ENCODE measurements around the gene PATJ.

DNA sequence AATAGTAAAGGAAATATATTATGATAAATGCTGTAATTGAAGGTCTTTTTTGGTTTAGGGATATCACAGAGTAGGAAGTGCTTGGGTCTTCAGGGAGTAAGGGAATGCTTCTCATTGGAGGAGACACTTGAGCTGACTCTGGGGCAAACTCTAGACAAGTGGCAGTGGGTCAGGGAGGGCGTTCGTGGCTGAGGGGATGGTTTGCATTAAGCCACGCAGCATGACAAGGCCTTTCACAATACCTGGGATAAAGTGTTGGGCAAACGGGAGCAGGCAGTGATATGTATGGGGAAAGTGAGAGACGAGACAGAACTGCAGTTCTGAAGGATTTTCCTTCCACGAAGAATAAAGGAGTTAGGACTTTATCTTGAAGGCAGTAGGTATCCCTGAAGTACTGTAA, 109.0 kb downstream of the PATJ start:
- TF ChIP-seq, protein P1, sequence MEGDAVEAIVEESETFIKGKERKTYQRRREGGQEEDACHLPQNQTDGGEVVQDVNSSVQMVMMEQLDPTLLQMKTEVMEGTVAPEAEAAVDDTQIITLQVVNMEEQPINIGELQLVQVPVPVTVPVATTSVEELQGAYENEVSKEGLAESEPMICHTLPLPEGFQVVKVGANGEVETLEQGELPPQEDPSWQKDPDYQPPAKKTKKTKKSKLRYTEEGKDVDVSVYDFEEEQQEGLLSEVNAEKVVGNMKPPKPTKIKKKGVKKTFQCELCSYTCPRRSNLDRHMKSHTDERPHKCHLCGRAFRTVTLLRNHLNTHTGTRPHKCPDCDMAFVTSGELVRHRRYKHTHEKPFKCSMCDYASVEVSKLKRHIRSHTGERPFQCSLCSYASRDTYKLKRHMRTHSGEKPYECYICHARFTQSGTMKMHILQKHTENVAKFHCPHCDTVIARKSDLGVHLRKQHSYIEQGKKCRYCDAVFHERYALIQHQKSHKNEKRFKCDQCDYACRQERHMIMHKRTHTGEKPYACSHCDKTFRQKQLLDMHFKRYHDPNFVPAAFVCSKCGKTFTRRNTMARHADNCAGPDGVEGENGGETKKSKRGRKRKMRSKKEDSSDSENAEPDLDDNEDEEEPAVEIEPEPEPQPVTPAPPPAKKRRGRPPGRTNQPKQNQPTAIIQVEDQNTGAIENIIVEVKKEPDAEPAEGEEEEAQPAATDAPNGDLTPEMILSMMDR (IDR thresholded peaks at IDR 0.05) = no peak
- TF ChIP-seq EZH2 (IDR thresholded peaks at IDR 0.05; ENCODE audit: borderline replicate concordance, insufficient read depth, low read depth, low read length, poor library complexity, severe bottlenecking) = no peak
